Heart right ventricle (tissue), 16 donors: ENCODE data around the gene SLC35B3. TPM values are rescaled to one million over a fixed set of nuclear protein-coding genes. Genes with fewer than 3 reads are reported as not detected.
A peak's percentile ranks its signal among the peaks of the same experiment; 100 is the strongest.

ENCODE experiments used
- ATAC-seq, 8 donors: fragments of 200-7000 bp; cut with Tn5 transposase; one replicate each; pipeline ENCODE4 v1.9.1; 2020; ENCODE audit warnings: mild to moderate bottlenecking in 8 of 8, moderate library complexity in 8 of 8, moderate number of reproducible peaks in 1 of 8
- DNase-seq, 2 donors: peaks; one replicate each; pipeline ENCODE4 v3.0.0-alpha.2; 2020
- H3K27ac ChIP-seq, 10 donors: fragments of 200-600 bp; sonication (generic) in 2 of 10; one replicate each; pipeline versions ENCODE4 v1.5.0 to v1.8.0; 2020 to 2022; ENCODE audit warnings: mild to moderate bottlenecking in 3 of 10
- H3K27me3 ChIP-seq, 7 donors: fragments of 200-600 bp; one replicate each; pipeline ENCODE4 v1.8.0; 2021 to 2022; ENCODE audit warnings: mild to moderate bottlenecking in 2 of 7
- H3K36me3 ChIP-seq, 9 donors: fragments of 200-600 bp; sonication (generic) in 1 of 9; one replicate each; pipeline versions ENCODE4 v1.5.0 to v1.8.0; 2020 to 2022; ENCODE audit warnings: mild to moderate bottlenecking in 2 of 9
- H3K4me1 ChIP-seq, 9 donors: fragments of 200-600 bp; sonication (generic) in 1 of 9; one replicate each; pipeline versions ENCODE4 v1.5.0 to v1.8.0; 2020 to 2022; ENCODE audit warnings: mild to moderate bottlenecking in 4 of 9
- H3K4me3 ChIP-seq, 10 donors: fragments of 200-600 bp; sonication (generic) in 2 of 10; one replicate each; pipeline versions ENCODE4 v1.5.0 to v1.8.0; 2020 to 2022; ENCODE audit warnings: mild to moderate bottlenecking in 7 of 10, moderate library complexity in 2 of 10
- H3K9me3 ChIP-seq, 11 donors: fragments of 200-600 bp in 10 of 11; sonication (generic) in 2 of 11; one replicate each; pipeline versions ENCODE4 v1.5.0 to v1.8.0; 2013 to 2022; ENCODE audit warnings: mild to moderate bottlenecking in 2 of 11, control low read depth in 1 of 11, moderate library complexity in 1 of 11
- WGBS, 2 donors: extraction: QIAGEN DNeasy Blood & Tissue Kit; methylation state at CpG; one replicate each; pipeline ENCODE4 v1.1.7; 2013; ENCODE audit warnings: inconsistent platforms in 1 of 2; 5-methylcytosine and 5-hydroxymethylcytosine counted together
- intact Hi-C, 10 donors: fragments of 100-400 bp; cut with DNase I; formaldehyde crosslinking; loops; one replicate each; pipeline versions ENCODE4 v1.11.1 to v1.14.2; 2022
- polyA plus RNA-seq, 2 donors: library from polyadenylated mRNA; stranded (reverse); fragments of 200-250 nt; gene quantifications; one replicate each; pipeline ENCODE4 v1.2.3, GENCODE V29; 2013
- total RNA-seq, 10 donors: library from RNA; stranded (reverse); fragmentation: NEBNext Ultra II Directional in 3 of 10; extraction: Animal tissue kit (Norgen Biotek cat#: 25700) in 3 of 10; gene quantifications; one replicate each; pipeline versions ENCODE4 v1.2.1 to v1.2.4, GENCODE V29; 2021 to 2023
- TF ChIP-seq, protein P1 (sequence below), 9 donors: fragments of 200-600 bp; sonication (generic) in 2 of 9; IDR thresholded peaks; one replicate each; pipeline versions ENCODE4 v1.5.0 to v1.8.0; 2021 to 2022; ENCODE audit warnings: antibody characterized with exemption in 9 of 9, mild to moderate bottlenecking in 5 of 9, moderate library complexity in 1 of 9
- donor health status: Arrhythmogenic right ventricular cardiomyopathy.
- donor health status: ischemic (EF 13 %, LVEDD 7.1; RV severe dilation, severe dysfunction).
- donor health status: healthy with polysubstance abuse.
- donor health status: DM: no; HTN: yes; CAD: no.
- donor health status: DM: no; HTN: no; CAD: no.
- donor health status: ischemic (EF 25% LVEDD 6.9; RV normal size, moderate dysfunction).
- donor health status: ischemic (EF 25% LVEDD 5.7; RV mildly dilated, moderate dysfunction).
- donor health status: healthy.
- donor health status: DM: yes; HTN: yes; CAD: no.
- donor health status: Ischemic cardiomyopathy.
- donor health status: ischemic (EF 35%, LVEDD 5.7; RV mildly dilated, moderate dysfunction).
- donor health status: nonischemic (EF 11% LVEDD 7.7; RV severe dilation, severe dysfunction).
- donor health status: DM: yes; HTN: yes; CAD: no.
- donor health status: PGD.
- donor health status: ischemic (EF 29% LVEDD 5.4; RV normal size, mild dysfunction).
- donor health status: nonischemic (EF 23%, LVEDD 6.1; RV moderate dilation, normal function).

Gene SLC35B3
- total and polyA plus RNA-seq, 12 donors, result 4.5 to 19.9 (median 6.1) TPM

- Histone ChIP-seq H3K9me3 (peaks cover 0 to 32% (median 0%) of the 10 kb centered on the region in 11 donors), H3K4me3 (no peak overlapping the region), H3K4me1 (no peaks in the 10 kb centered on the region), H3K27me3 (no peaks in the 10 kb centered on the region), H3K27ac (no peak overlapping the region), H3K36me3 (no peaks in the 10 kb centered on the region)
- intact Hi-C loops, result no loop called here
- WGBS, 2 donors, result 61 to 62% methylated on average over 1 of the region's 1 CpG
- ATAC-seq, result no peak
- no peak for DNase-seq
- TF ChIP-seq, protein P1, sequence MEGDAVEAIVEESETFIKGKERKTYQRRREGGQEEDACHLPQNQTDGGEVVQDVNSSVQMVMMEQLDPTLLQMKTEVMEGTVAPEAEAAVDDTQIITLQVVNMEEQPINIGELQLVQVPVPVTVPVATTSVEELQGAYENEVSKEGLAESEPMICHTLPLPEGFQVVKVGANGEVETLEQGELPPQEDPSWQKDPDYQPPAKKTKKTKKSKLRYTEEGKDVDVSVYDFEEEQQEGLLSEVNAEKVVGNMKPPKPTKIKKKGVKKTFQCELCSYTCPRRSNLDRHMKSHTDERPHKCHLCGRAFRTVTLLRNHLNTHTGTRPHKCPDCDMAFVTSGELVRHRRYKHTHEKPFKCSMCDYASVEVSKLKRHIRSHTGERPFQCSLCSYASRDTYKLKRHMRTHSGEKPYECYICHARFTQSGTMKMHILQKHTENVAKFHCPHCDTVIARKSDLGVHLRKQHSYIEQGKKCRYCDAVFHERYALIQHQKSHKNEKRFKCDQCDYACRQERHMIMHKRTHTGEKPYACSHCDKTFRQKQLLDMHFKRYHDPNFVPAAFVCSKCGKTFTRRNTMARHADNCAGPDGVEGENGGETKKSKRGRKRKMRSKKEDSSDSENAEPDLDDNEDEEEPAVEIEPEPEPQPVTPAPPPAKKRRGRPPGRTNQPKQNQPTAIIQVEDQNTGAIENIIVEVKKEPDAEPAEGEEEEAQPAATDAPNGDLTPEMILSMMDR (IDR thresholded peaks at IDR 0.05), result no peak
These were observed 41.3 kb upstream of the SLC35B3 start for GRCh38 chr6:8476656-8477055.

DNA sequence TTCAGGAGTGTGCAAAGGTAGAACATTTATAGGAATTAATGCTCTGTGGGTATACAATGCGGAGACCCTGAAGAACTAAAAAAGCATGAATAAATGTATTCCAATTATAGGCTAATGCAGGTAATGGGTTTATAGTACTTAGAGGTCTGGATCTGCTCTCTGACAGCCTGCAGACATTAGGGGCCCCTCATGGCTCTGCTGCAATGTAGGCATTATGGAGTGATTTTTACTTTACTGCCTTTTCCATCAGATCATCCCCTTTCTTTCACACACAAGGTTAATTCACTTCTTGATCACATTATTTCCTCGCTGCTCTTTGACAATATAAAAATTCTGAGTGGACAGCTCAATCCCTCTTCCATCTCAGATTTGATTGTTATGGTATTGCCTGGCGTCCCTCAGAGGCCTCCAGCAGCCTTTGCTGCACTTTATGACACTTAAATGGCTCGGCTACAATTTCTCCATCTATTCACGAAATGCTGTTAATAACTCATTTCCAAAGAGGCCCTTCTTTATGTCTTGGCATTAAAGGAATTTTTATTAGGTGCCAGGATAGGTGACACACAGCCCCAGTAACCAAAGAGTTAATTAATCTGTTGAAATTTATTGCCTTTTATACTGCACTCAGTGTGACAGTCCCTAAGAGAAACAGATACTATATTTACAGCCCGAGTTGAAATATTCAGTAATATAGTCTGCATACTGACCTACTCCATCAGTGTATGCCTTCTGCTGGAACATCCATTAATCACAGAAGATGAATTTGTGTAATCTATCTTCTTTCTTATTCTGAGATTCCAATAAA lies 33.4 kb upstream of the SLC35B3 start:
- no peaks in the 10 kb centered on the region for H3K27me3 ChIP-seq
- ATAC-seq, result no peak
- H3K36me3 ChIP-seq, result no peaks in the 10 kb centered on the region
- TF ChIP-seq, protein P1 (IDR thresholded peaks at IDR 0.05), result no peak
- no peak for DNase-seq
- H3K4me1 ChIP-seq, result no peaks in the 10 kb centered on the region
- intact Hi-C loops, result no loop called here
- WGBS, 2 donors, result 78 to 82% methylated on average over 6 of the region's 6 CpGs
- no peak overlapping the region for H3K4me3 ChIP-seq
- no peak overlapping the region for H3K27ac ChIP-seq
- no peaks in the 10 kb centered on the region for H3K9me3 ChIP-seq

- H3K27ac ChIP-seq, result no peak overlapping the region
- no peaks in the 10 kb centered on the region for H3K4me1 ChIP-seq
- no peaks in the 10 kb centered on the region for H3K36me3 ChIP-seq
- peaks cover 0 to 15% (median 0%) of the 10 kb centered on the region in 11 donors for H3K9me3 ChIP-seq
- WGBS, 2 donors, result 71 to 74% methylated on average over 1 of the region's 1 CpG
- TF ChIP-seq, protein P1 (IDR thresholded peaks at IDR 0.05), result no peak
- H3K27me3 ChIP-seq, result no peaks in the 10 kb centered on the region
- no peak overlapping the region for H3K4me3 ChIP-seq
- intact Hi-C loops, result no loop called here
- no peak for DNase-seq
- no peak for ATAC-seq
These were observed 27.3 kb upstream of the SLC35B3 start for GRCh38 chr6:8462694-8463093.

DNA sequence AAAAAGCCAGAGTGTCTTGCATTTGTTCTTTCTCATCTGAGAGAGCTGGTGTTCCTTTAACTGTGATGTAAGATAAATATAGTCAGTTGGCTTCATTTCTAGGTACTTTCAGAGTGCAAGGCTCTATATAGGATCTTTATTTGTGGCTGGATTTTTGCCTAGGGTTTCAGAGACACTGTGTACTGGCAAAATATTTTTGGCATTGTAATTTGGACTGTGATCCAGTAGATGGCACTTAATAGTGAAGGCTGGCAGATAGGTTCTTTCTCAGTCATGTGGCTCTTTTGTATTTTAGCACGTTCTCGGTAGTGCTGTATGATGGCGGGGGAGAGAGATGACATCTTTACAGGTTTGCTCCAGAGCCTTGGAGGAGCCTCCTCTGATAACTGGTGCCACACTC lies 26.8 kb upstream of the SLC35B3 start:
- no peak for DNase-seq
- H3K36me3 ChIP-seq, result no peaks in the 10 kb centered on the region
- WGBS, 2 donors, result 75 to 89% methylated on average over 3 of the region's 3 CpGs
- H3K9me3 ChIP-seq, result peaks cover 0 to 20% (median 0%) of the 10 kb centered on the region in 11 donors
- intact Hi-C loops, result no loop called here
- H3K4me1 ChIP-seq, result no peaks in the 10 kb centered on the region
- no peak overlapping the region for H3K27ac ChIP-seq
- no peak overlapping the region for H3K4me3 ChIP-seq
- no peaks in the 10 kb centered on the region for H3K27me3 ChIP-seq
- TF ChIP-seq, protein P1 (IDR thresholded peaks at IDR 0.05), result no peak
- ATAC-seq, result peak in 3 of 8 donors; percentile 31 to 66 (median 55)
